ENCODE results near the gene TYW1.
"Not testable (repeated sequence)": the region's sequence is repeated elsewhere in the genome, so short reads cannot be mapped to it uniquely, and the experiment has no call there.

TYW1 gene

GRCh38 chr7:67046819-67047218 is 50.2 kb downstream of the TYW1 start:
- not testable (repeated sequence) for DNase-seq (ENCODE audit: low read depth in 2 of 2)

GRCh38 chr7:67049908-67050307 is 53.3 kb downstream of the TYW1 start:
- not testable (repeated sequence) for DNase-seq (ENCODE audit: low read depth in 2 of 2)

- DNase-seq (ENCODE audit: low read depth in 2 of 2), result not testable (repeated sequence)
These were observed 55.5 kb downstream of the TYW1 start for GRCh38 chr7:67052161-67052560.

GRCh38 chr7:67056683-67057082 is 60.0 kb downstream of the TYW1 start:
- DNase-seq (ENCODE audit: low read depth in 2 of 2), result no peak

- not testable (repeated sequence) for DNase-seq (ENCODE audit: low read depth in 2 of 2)
These were observed 64.7 kb downstream of the TYW1 start for GRCh38 chr7:67061321-67061720.

GRCh38 chr7:67062802-67063201 is 66.2 kb downstream of the TYW1 start:
- DNase-seq (ENCODE audit: low read depth in 2 of 2), result not testable (repeated sequence)

GRCh38 chr7:67066950-67067622 is 70.5 kb downstream of the TYW1 start:
- not testable (repeated sequence) for DNase-seq (ENCODE audit: low read depth in 2 of 2)

GRCh38 chr7:67076120-67076519 is 79.5 kb downstream of the TYW1 start:
- DNase-seq (ENCODE audit: low read depth in 2 of 2), result not testable (repeated sequence)

- DNase-seq (ENCODE audit: low read depth in 2 of 2), result not testable (repeated sequence)
These were observed 86.2 kb downstream of the TYW1 start for GRCh38 chr7:67082880-67083279.

- DNase-seq (ENCODE audit: low read depth in 2 of 2), result not testable (repeated sequence)
These were observed 92.6 kb downstream of the TYW1 start for GRCh38 chr7:67089261-67089660.

- DNase-seq (ENCODE audit: low read depth in 2 of 2), result not testable (repeated sequence)
These were observed 94.4 kb downstream of the TYW1 start for GRCh38 chr7:67091053-67091452.

GRCh38 chr7:67098031-67098430 is 101.4 kb downstream of the TYW1 start:
- DNase-seq (ENCODE audit: low read depth in 2 of 2), result not testable (repeated sequence)

GRCh38 chr7:67099406-67099805 is 102.8 kb downstream of the TYW1 start:
- not testable (repeated sequence) for DNase-seq (ENCODE audit: low read depth in 2 of 2)

- not testable (repeated sequence) for DNase-seq (ENCODE audit: low read depth in 2 of 2)
These were observed 103.4 kb downstream of the TYW1 start for GRCh38 chr7:67100038-67100437.

GRCh38 chr7:67100956-67101361 is 104.3 kb downstream of the TYW1 start:
- no peak for DNase-seq (ENCODE audit: low read depth in 2 of 2)

GRCh38 chr7:67104937-67105336 is 108.3 kb downstream of the TYW1 start:
- not testable (repeated sequence) for DNase-seq (ENCODE audit: low read depth in 2 of 2)

- DNase-seq (ENCODE audit: low read depth in 2 of 2), result no peak
These were observed 108.7 kb downstream of the TYW1 start for GRCh38 chr7:67105377-67105776.

- not testable (repeated sequence) for DNase-seq (ENCODE audit: low read depth in 2 of 2)
These were observed 109.6 kb downstream of the TYW1 start for GRCh38 chr7:67106255-67106654.

GRCh38 chr7:67111342-67111741 is 114.7 kb downstream of the TYW1 start:
- DNase-seq (ENCODE audit: low read depth in 2 of 2), result not testable (repeated sequence)

- not testable (repeated sequence) for DNase-seq (ENCODE audit: low read depth in 2 of 2)
These were observed 118.0 kb downstream of the TYW1 start for GRCh38 chr7:67114483-67115246.

- not testable (repeated sequence) for DNase-seq (ENCODE audit: low read depth in 2 of 2)
These were observed 123.9 kb downstream of the TYW1 start for GRCh38 chr7:67120491-67120890.

GRCh38 chr7:67128257-67128656 is 131.6 kb downstream of the TYW1 start:
- DNase-seq (ENCODE audit: low read depth in 2 of 2), result not testable (repeated sequence)

- not testable (repeated sequence) for DNase-seq (ENCODE audit: low read depth in 2 of 2)
These were observed 134.1 kb downstream of the TYW1 start for GRCh38 chr7:67130766-67131165.
